SW480 (cell line): ENCODE results near the gene TMPRSS5.
A peak's percentile ranks its signal among the peaks of the same experiment; 100 is the strongest.
"Not testable (repeated sequence)": the region's sequence is repeated elsewhere in the genome, so short reads cannot be mapped to it uniquely, and the experiment has no call there.

ENCODE experiments used
- DNase-seq: peaks from one replicate; pipeline ENCODE4 v3.0.0-alpha.2; 2016; ENCODE audit warnings: low spot score

Gene TMPRSS5

DNA sequence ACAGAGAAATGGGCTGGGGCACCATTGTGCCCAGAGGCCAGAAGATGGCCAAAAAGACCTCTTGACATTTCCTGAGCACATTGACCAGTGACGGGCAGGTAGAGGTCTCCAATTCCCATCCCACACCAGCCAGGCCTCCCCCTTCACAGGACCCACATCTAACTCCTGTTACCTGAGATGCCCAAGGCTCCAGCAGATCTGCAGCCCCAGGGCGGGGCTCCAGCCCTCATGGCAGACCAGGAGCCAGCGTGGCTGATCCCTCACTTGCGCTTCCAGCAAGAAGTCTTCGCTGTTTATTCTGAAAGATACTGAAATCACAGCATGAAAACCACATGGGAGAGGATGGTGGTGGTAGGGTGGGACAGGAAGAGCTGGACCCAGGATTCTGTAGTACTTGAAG lies 9.0 kb downstream of the TMPRSS5 start:
- DNase-seq, result no peak

DNA sequence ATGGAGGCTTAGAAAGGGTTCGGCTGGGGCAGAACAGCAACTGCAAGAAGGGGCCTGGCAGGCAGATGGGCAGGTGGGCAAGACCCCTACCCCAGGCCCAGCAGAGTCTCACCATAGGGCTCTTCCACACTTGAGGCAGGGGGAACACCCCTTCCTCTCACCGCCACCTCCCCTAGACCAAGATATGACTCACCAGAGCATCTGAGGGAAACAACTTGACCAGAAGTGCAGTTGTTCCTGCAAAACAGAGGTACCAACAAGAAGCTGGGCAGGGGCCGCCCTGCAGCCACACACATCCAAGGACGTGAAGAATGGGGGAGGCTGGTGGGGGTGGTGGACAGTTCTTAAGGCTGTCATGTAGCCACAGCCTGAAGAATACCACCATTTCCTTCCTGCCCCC lies 10.9 kb downstream of the TMPRSS5 start:
- no peak for DNase-seq

DNA sequence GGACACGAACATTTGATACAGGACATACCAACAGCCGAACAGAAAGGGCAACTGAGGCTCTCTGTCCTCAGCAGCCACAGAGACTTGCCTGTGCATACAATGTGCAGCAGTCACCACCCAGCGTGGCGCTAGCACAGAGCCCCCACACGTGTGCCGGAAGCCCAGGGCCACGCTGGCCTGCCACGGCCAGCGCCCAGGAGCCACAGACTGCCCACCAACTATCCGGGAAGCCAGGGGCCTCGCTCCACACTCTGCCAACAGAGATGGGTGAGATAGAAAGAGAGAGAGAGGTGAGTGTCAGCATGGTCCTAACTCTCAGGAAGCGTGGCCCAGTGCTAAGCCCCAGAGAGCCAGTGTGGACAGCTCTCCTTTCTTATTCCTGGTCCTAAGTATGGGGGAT lies 11.7 kb downstream of the TMPRSS5 start:
- DNase-seq, result no peak

DNA sequence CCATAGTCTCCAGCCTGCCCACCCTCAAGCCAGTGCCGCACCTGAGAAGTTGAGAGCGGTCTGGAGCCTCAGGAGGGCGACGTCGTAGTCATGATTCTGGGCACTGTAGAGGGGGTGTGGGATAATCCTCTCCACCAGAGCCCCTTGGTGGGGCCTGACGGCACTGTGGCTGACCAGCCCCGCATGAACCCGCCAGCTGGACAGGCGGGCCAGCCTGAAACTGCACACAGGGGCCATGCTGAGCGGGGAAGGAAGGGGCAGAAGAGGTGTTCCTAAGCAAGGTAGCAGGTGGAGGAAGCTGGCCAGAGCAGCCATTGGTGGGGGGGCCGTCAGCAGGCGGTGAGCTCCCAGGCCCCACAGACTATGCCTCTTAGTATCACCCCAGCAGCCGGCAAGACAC lies 13.1 kb downstream of the TMPRSS5 start:
- DNase-seq, result no peak

DNA sequence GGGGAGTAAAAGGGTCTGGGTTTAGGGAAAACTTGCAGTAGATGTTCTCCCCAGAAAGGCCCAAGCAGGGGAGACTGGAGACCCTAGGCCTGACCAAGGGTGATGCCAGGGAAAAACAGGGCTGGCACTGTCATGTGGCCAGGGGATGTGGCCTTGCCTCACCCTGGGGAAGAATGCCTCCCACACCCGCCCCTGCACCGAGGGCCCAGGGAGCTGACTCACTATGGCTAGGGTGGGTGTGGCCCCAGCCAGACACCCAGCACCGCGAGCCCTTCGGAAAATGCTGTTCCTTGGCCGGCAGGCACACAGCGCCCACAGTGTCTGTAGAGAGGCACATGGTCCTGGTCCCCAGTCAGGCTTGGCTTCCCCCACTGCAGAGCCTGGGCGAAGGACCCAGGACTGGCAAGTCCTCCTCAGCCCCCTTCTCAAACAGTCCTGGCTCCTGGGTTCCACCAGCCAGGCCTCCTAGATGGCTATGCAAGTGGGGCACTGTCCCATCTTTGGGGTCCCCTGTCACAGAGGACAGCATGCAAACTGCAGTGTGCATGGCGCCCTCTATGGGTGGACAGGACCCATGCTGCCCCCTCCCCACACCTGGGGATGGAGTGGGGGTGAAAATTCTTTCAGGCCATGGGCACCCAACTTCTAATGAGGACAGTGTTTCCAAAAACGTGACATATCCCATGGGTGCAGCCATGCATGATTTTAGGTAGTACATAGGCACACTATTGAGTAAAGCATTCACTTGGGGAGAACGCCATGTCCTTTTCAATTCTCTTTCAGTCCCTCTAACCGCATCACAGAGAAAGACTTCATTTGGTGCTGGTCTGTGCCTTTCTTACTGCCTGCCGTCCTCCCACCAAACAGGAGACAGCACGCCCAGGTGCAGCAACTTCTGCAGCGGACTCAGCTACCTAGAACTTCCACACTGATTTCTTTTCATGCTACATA lies 15.2 kb downstream of the TMPRSS5 start:
- DNase-seq, result peak; percentile 96

DNA sequence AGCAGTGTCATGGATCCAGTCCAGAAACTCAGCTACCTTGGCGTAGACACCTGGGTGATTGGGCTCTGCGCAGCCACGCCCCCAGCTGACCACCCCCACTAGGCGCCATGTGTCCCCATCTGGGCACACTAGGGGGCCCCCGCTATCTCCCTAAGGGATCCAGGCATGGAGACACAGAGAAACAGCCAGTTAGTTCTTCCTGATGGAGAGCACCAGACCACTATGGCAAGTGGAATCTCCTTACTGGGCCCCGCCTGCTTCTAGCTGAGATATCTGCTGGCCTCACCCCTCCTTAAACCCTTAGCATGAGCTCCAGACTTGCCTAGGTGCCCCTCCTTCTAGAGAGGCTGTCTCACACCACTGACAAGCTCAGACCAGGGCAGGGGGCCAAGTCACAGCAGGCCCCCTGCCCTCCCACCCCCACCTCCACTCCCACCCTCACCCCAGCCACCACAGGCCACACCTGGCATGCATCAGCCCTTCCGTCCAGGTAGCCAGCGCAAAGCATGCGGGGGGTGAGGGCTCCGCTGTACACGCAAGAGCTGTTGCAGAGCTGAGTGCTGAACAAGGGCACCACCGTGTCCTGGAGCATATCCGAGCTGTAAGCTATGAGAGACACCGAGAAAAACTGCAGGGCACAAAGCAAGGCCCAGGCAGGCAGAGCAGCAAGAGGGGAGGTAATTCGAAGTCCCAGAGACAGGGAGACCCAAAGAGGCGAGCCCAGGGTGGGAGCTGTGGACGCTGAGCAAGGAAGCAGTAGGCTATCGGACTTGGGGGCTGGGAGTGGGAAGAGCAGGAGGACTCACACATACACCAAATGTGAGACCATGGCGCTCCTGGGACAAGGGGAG lies 16.1 kb downstream of the TMPRSS5 start:
- DNase-seq, result peak; percentile 72

DNA sequence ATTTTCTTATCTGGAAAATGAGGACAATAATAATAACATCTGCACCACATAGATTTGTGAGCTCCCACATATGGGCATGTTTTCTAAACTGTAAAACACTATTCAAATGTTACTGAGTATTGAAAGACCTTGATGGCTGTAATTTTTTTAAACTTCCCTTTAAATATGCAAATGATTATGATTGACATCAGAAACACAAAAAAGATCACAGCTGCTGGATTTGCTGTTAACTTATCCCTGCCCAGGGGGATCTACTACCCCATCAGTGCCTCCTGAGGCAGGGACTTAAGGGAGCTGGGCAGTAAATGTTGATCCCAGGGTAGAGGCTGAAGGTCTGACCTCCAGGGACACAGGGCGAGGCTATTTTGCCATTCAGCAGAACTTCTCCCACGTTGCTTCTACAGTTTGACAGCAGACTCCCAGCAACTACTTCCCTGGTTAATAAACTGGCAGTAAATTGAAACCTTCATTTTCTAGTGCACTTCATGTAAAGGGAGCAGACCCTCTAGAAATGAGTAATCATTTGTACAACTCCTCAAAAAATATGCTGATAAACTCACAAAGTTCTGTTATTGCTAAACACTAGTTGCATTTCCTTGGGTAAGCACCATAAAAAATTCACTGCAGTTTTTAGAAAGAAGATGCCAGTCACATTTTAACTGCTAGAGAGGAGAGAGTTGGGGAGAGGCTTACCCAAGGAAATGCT lies 20.3 kb downstream of the TMPRSS5 start:
- DNase-seq, result no peak

DNA sequence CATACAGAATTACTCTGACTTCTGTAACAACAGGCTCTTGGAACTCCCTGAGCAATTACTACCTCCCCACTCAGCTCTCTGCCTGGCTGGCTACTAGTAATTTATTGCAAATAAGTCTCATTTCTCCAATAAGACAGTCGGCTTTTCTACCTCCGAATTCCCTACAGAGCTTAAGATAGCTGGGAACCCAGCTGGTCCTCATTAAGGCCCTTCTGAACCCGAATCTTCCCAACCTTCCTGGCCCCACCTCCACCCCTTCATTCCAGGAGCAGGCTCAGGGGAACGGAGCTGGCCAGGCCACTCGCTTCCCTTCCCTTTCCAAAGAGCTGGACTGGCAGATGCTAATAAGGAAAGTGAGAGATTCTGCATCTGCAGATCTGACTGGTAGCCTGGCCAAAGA lies 21.6 kb downstream of the TMPRSS5 start:
- DNase-seq, result no peak

DNA sequence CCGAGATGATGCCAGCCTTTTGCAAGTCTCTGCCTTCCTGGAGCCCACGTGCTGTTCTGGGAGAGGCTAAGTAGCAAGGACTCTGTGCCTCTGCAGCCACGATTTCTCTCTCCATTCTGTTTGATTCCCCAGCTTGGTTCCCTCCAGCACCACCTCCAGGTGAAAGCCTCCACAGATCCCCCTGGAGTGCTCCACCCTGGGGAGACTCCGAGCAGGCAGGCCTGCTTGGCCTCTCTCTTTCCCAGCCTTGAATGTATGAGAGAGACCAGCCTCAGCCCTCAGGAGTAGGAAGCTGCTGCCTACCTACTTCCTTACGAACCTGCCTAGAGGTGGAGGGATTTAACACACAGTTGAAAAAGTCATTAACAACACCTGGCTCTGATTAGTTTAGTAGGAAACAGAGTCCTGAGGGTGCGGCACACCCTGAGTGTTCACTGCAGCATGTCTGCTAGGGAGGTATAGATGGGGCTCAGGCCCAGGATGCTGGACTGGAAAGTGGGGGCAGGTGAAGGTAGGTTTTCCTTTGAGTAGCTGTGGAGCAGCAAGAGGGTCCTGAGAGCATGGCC lies 22.5 kb downstream of the TMPRSS5 start:
- no peak for DNase-seq

DNA sequence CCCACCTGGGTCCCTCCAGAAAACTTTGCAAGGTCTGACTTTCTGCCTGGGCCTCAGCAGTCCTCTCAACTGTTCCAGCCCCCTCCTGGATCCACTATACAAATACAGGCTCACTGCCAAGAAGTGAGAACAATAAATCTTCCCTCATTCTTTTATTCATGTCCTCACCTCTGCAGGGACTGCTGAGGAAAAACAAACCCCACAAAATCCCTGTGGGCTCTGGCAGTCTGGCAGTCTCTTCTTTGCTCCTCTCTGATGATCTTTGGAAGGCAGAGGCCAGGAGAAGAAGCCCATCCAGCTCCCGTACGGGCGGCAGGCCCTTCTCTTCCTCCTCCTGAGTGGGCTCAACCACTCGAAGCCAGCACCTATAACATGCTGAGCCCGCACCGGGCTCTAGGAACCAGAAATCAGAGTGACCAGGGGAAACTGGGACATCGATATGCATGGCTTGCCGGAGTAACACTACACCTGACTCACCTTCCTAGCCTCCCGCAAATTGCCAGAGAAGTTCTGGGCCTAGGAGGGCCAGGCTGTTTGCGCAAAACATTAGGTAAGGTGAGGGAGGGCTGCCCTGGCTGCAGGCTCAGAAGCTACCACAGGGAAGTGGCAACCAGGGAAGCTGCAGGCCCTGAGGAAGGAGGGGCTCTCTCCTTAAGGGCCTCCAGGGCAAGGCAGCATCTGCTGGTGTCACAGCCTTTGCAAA lies 24.2 kb downstream of the TMPRSS5 start:
- DNase-seq, result no peak

DNA sequence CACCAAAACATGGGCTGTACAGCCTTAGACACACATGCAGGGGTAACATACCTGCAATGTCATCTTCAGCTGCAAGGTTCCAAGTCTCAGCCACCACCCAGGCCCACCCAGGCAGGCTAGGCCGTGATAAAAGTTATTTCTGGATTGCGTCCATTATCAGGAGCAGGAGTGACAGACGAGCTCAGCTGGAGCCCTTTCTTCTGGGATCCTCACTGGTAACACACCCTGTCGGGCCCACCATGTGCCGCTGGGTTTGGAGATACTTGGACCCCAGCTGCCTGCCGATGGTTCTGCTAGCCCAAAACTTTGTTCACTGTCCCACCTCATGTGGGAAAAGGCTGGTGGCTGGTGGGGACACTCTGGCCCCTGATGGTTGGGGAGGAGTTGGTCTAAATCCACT lies 24.8 kb downstream of the TMPRSS5 start:
- DNase-seq, result no peak

DNA sequence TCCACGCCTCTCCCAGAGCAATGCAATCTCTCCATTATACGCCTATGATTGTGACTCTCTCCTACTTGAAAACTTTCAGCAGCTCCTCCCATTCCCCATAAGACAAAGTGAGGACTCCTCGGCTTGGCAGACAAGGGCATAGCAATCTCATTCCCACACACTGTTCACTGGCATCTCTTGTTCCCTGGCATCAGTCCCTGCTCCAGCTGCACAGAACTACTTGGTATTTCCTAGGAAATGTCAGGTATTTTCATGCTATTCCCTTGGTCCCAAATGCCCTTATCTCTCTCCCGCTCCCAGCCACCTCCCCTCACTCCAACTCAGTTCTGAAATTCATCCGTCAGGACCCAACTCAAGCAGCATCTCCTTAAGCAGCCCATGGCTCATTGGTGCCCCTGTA lies 28.4 kb downstream of the TMPRSS5 start:
- DNase-seq, result no peak

DNA sequence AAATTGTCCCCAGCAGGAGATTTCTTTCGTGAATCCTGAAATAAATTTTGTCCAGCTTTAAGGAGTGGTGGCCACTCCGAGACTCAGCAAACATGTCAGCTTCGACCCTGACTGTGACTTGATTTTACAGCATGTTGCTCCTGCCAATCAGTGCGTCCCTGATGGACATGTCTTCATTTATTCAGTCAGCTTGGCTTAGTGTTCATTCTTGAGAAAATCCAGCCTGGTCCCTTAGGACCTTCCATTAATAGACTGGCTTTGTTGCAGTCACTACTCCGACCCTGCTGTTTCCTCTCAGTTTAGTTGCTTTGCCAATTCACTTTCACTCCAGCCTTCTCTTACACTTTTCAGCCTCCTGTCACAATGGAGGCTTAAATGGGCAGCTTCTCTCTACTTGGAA lies 30.5 kb downstream of the TMPRSS5 start:
- DNase-seq, result no peak

DNA sequence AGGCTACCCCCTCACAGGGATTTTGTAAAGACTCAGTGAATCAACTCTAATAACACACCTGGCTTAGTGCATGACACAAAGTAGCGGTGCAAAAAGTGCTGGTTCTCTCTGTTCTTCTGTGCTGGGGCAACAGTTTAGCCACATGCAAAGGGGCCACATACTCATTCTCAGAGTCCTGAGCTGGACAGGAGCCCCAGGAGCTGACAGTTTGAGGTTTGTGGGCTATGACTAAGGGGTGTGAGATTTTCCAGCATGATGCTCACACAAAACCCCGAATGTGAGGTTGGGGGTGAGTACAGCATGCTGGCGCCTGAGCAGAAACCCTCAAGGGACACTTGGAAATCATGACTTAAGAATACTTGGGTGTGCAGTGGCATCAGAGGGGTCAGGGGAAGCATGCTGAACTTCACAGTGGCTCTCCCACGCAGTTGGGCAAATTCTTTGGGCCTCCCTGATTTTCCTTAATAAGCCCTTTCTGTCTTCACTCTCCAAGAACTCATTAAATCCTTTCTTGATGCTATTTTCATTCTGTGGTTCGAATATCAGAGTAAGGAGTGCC lies 31.0 kb downstream of the TMPRSS5 start:
- DNase-seq, result peak; percentile 74

DNA sequence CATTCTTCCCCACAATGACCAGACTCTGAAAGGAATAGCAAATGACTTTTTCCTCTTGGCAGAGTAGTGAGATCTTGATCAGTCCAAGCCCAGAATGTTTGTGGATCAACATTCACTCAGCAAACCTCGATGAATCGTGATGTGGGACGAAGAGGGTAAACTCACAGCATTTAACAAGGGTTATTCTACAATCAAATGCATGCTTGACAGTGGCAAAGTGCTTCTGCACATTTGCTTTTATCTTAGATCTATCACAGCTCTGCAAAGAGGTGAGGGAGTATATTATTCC lies 31.8 kb downstream of the TMPRSS5 start:
- no peak for DNase-seq

DNA sequence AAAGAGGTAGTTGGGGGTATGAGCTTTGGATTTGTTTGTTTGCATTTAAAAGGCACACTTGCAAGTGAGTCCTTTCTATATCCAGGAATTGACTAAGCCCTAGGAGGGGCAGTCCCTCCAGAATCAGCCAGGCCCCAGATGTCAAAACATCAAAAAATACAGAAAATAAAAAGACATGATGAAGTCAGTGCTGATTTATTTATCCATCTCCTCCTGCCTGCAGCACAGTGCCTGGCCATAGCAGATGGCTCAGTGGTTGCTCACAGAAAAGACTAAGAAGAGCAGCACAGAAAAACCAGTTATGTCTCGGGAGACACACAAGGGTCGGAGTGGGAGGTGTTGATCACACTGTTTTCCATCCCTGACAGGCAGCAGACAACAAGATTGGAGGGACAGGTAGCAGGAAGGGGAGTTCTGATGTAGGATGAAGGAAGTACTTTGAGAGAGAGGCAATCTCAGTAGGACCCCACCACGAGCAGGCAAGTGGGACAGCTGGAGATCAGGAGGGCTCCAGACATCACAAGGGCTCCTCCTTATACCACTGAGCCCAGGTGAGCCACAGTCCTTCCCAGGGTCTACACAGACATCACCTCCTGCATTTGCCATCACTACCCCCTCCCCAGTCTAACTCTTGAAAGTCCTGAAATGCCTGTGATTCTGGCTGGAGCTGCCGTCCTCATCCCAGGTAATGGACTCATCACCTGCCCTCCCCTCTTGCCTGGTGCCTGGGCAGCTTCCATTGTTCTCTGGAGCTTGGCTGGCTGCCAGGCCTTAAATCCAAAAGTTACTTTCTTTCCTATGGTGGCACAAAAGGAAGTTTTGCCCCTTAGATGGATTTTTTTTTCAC lies 32.3 kb downstream of the TMPRSS5 start:
- DNase-seq, result no peak

DNA sequence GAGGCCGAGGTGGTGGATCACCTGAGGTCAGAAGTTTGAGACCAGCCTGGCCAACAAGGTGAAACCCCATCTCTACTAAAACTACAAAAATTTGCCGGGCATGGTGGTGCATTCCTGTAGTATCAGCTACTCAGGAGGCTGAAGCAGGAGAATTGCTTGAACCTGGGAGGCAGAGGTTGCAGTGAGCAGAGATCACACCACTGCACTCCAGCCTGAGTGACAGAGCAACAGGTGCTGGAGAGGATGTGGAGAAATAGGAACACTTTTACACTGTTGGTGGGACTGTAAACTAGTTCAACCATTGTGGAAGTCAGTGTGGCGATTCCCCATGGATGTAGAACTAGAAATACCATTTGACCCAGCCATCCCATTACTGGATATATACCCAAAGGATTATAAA lies 34.2 kb downstream of the TMPRSS5 start:
- DNase-seq, result not testable (repeated sequence)

DNA sequence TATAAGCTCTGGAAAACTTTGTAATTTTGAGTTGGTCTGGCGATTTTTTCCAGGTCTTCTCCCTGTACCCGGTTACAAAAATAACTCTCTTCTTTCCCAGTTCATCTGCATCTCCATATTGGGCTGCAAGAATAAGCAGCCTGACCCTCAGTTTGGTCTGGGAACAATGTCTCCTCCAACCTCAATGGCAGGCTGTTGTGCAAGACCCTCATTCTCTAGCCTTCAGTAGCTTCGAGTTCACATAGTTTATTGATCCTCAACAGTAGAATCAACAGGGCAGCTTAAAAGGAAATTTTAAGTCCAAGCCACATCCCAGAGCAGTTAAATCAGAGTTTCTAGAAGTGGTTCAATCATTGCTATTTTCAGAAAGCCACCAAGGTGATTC lies 35.3 kb downstream of the TMPRSS5 start:
- no peak for DNase-seq

DNA sequence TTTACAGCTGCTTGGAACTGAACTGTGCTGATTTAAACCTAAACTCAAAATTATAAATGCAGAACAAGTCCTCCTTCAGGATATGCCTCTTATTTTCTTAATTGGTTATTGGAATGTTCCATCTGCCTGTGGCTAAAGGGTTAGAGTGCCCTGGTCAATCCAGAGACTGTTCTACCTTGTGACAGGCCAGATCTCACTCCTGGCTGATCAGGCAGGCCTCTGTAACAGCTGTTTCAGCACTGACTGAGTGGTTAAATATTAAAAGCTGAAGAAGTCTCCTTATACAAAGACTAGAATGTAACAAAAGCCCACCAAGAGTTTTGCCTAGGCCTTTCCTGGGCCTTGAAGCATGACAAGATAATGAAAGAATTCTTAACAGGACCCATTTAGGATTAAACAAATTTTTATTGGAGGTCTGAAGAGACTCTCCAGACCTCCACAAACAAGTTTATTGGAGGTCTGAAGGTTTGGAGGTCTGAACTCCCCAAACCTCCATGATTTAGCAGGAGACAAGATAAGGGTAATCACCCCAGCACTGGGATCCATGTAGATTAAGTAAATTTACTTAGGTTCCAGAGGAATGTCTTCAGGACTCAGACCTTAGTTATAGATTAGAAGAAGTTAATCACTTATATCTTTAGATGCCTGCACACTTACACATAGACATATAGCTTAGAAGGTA lies 35.8 kb downstream of the TMPRSS5 start:
- DNase-seq, result no peak

DNA sequence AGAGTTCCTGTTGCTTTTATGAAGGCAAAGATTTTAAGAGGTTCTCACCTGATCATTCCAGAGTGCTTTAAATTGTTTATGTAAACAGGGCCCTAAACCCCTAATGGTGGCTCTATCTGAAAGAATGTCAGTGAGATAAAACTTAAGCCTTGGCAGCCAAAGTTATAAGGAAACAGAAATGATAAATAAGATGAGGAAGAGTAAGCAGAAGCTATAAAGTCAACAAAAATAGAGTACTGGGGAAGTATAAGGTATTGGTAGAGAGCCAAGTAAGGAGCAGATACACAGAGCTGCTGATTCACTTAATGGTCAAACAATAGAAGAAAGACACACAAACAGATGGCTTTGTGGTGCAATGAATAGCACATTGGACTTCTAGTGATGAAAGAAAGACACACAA lies 37.9 kb downstream of the TMPRSS5 start:
- no peak for DNase-seq
